NCI-H69 (cell line): ENCODE measurements around the gene PFN3.

ENCODE experiments used
- DNase-seq: peaks from one replicate; lab custom pipeline; 2025; lab: John Stamatoyannopoulos, UW

PFN3 gene

GRCh38 chr5:177359860-177360259 lies 40.6 kb downstream of the PFN3 start:
- DNase-seq = no peak

- no peak for DNase-seq
Observed at GRCh38 chr5:177359451-177359851, 41.0 kb downstream of the PFN3 start.

- no peak for DNase-seq
Observed at GRCh38 chr5:177358370-177358819, 42.1 kb downstream of the PFN3 start.

GRCh38 chr5:177357459-177358351 lies 42.8 kb downstream of the PFN3 start, which contains the start of gene RGS14:
TSS of gene RGS14 (plus strand) at chr5:177357924. CDS start at chr5:177358025, 101 bp downstream.
- DNase-seq = peak; percentile 79

- DNase-seq = peak; percentile 55
Observed at GRCh38 chr5:177357146-177357458, 43.4 kb downstream of the PFN3 start.

GRCh38 chr5:177356746-177357145 lies 43.7 kb downstream of the PFN3 start:
- no peak for DNase-seq

- no peak for DNase-seq
Observed at GRCh38 chr5:177355868-177356168, 44.6 kb downstream of the PFN3 start.

- DNase-seq = no peak
Observed at GRCh38 chr5:177355162-177355867, 45.1 kb downstream of the PFN3 start.

GRCh38 chr5:177354711-177355110 lies 45.8 kb downstream of the PFN3 start:
- no peak for DNase-seq

GRCh38 chr5:177354256-177354655 lies 46.2 kb downstream of the PFN3 start:
- no peak for DNase-seq

- DNase-seq = no peak
Observed at GRCh38 chr5:177353093-177353492, 47.4 kb downstream of the PFN3 start.

GRCh38 chr5:177351392-177352329 lies 48.8 kb downstream of the PFN3 start, which contains the start of gene LMAN2:
TSS of gene LMAN2 (minus strand) at chr5:177351668. CDS start at chr5:177351647, 21 bp downstream.
- DNase-seq = peak; percentile 98

- DNase-seq = peak; percentile 49
Observed at GRCh38 chr5:177350776-177351391, 49.6 kb downstream of the PFN3 start.
